Measurements from ENCODE around the gene SSBP2.

- TF ChIP-seq CTCF (IDR thresholded peaks at IDR 0.05) = no peak
- no peak for TF ChIP-seq POLR2A (IDR thresholded peaks at IDR 0.05)
These were observed 35.6 kb upstream of the SSBP2 start for GRCh38 chr5:81786496-81786895.

All from esophagus squamous epithelium (tissue), 4 donors.